H9 (cell line): ENCODE data around the gene TSPYL6. TPM values are rescaled to one million over a fixed set of nuclear protein-coding genes. Genes with fewer than 3 reads are reported as not detected.

Experiments
- DNase-seq: peaks from one replicate; pipeline ENCODE4 v3.0.0-alpha.2; 2017
- H2AFZ ChIP-seq: one replicate; pipeline ENCODE4 v1.6.1; 2013; ENCODE audit warnings: mild to moderate bottlenecking, low read length, control low read depth, moderate library complexity
- H2AK5ac ChIP-seq: 2 replicates; pipeline ENCODE4 v1.6.1; 2013; ENCODE audit warnings: low read length, control low read depth, mixed read lengths; ENCODE audit not compliant: insufficient read length
- H2BK120ac ChIP-seq: one replicate; pipeline ENCODE4 v1.6.1; 2013; ENCODE audit warnings: low read depth, mild to moderate bottlenecking, low read length, control low read depth, inconsistent platforms; ENCODE audit not compliant: poor library complexity, severe bottlenecking
- H2BK12ac ChIP-seq: 2 replicates; pipeline ENCODE4 v1.6.1; 2013; ENCODE audit warnings: low read length, control low read depth, mixed read lengths, low read depth; ENCODE audit not compliant: insufficient read length
- H2BK15ac ChIP-seq: 2 replicates; pipeline ENCODE4 v1.6.1; 2013; ENCODE audit warnings: low read depth, low read length, control low read depth
- H2BK20ac ChIP-seq: one replicate; pipeline ENCODE4 v1.6.1; 2013; ENCODE audit warnings: low read depth, mild to moderate bottlenecking, low read length, control low read depth, inconsistent platforms; ENCODE audit not compliant: poor library complexity, severe bottlenecking
- H2BK5ac ChIP-seq: 2 replicates; pipeline ENCODE4 v1.6.1; 2013; ENCODE audit warnings: low read length, control low read depth, mixed read lengths; ENCODE audit not compliant: insufficient read length
- H3K14ac ChIP-seq: 2 replicates; pipeline ENCODE4 v1.6.1; 2013; ENCODE audit warnings: low read length, control low read depth; ENCODE audit not compliant: insufficient read depth
- H3K18ac ChIP-seq: 2 replicates; pipeline ENCODE4 v1.6.1; 2013; ENCODE audit warnings: low read depth, mild to moderate bottlenecking, mixed read lengths, low read length, control low read depth; ENCODE audit not compliant: insufficient read length
- H3K23ac ChIP-seq: 2 replicates; pipeline ENCODE4 v1.6.1; 2013; ENCODE audit warnings: low read length, control low read depth, mixed read lengths, low read depth; ENCODE audit not compliant: insufficient read length
- H3K23me2 ChIP-seq: 2 replicates; pipeline ENCODE4 v1.6.1; 2013; ENCODE audit warnings: low read depth, mild to moderate bottlenecking, mixed read lengths, low read length, control low read depth; ENCODE audit not compliant: insufficient read length, poor library complexity, severe bottlenecking
- H3K27ac ChIP-seq: 2 replicates; pipeline ENCODE4 v1.5.1; 2013; ENCODE audit warnings: low read length, control low read depth, mixed read lengths, low read depth; ENCODE audit not compliant: insufficient read length
- H3K27me3 ChIP-seq: 2 replicates; pipeline ENCODE4 v1.6.1; 2013; ENCODE audit warnings: low read length, control low read depth, inconsistent platforms; ENCODE audit not compliant: insufficient read depth
- H3K4ac ChIP-seq: 2 replicates; pipeline ENCODE4 v1.6.1; 2013; ENCODE audit warnings: low read depth, mild to moderate bottlenecking, control low read depth, inconsistent platforms, low read length, moderate library complexity
- H3K4me1 ChIP-seq: 2 replicates; pipeline ENCODE4 v1.6.1; 2013; ENCODE audit warnings: low read length, control low read depth, inconsistent platforms; ENCODE audit not compliant: insufficient read depth
- H3K4me2 ChIP-seq: 2 replicates; pipeline ENCODE4 v1.6.1; 2013; ENCODE audit warnings: low read length, control low read depth, mixed read lengths; ENCODE audit not compliant: insufficient read length, insufficient read depth
- H3K56ac ChIP-seq: 2 replicates; pipeline ENCODE4 v1.6.1; 2013; ENCODE audit warnings: low read depth, mild to moderate bottlenecking, mixed read lengths, low read length, control low read depth; ENCODE audit not compliant: insufficient read length
- H3K79me1 ChIP-seq: 2 replicates; pipeline ENCODE4 v1.6.1; 2013; ENCODE audit warnings: low read depth, mild to moderate bottlenecking, moderate library complexity, low read length, control low read depth, inconsistent platforms; ENCODE audit not compliant: insufficient read depth, poor library complexity, severe bottlenecking
- H3K79me2 ChIP-seq: 2 replicates; pipeline ENCODE4 v1.6.1; 2013; ENCODE audit warnings: low read length, control low read depth, inconsistent platforms; ENCODE audit not compliant: insufficient read depth
- H3K9ac ChIP-seq: 2 replicates; pipeline ENCODE4 v1.6.1; 2013; ENCODE audit warnings: low read length, control low read depth, mixed read lengths; ENCODE audit not compliant: insufficient read length; ENCODE audit errors: extremely low read depth
- H3K9me3 ChIP-seq: one replicate; pipeline ENCODE4 v1.6.1; 2013; ENCODE audit warnings: low read depth, low read length, inconsistent platforms; ENCODE audit not compliant: control insufficient read depth
- H3T11ph ChIP-seq: one replicate; pipeline ENCODE4 v1.6.1; 2013; ENCODE audit warnings: mild to moderate bottlenecking, low read length, control low read depth, inconsistent platforms
- H4K20me1 ChIP-seq: one replicate; pipeline ENCODE4 v1.6.1; 2013; ENCODE audit not compliant: control insufficient read depth, insufficient read length, insufficient read depth
- H4K5ac ChIP-seq: 2 replicates; pipeline ENCODE4 v1.6.1; 2013; ENCODE audit warnings: low read depth, mild to moderate bottlenecking, mixed read lengths, low read length, control low read depth; ENCODE audit not compliant: insufficient read length
- H4K8ac ChIP-seq: replicated peaks from 2 replicates; pipeline ENCODE4 v1.6.1; 2013; ENCODE audit warnings: low read length, control low read depth, mixed read lengths, low read depth; ENCODE audit not compliant: insufficient read length
- H4K91ac ChIP-seq: 2 replicates; pipeline ENCODE4 v1.6.1; 2013; ENCODE audit warnings: low read depth, mild to moderate bottlenecking, moderate library complexity, mixed read lengths, low read length, control low read depth; ENCODE audit not compliant: insufficient read length
- H3K27ac Mint-ChIP-seq, 3 experiments: 2 replicates in 2 of 3; 3 replicates in 1 of 3; pipeline ENCODE4 v1.8.0; 2020 to 2021; ENCODE audit warnings: mixed read lengths in 3 of 3, mild to moderate bottlenecking in 1 of 3, moderate library complexity in 1 of 3
- H3K27me3 Mint-ChIP-seq: 2 replicates; pipeline ENCODE4 v1.8.0; 2021; ENCODE audit warnings: low read depth, mild to moderate bottlenecking, moderate library complexity, mixed read lengths
- H3K36me3 Mint-ChIP-seq, 3 experiments: 2 replicates in 2 of 3; 3 replicates in 1 of 3; pipeline ENCODE4 v1.8.0; 2020 to 2021; ENCODE audit warnings: low read depth in 3 of 3, mixed read lengths in 3 of 3; ENCODE audit not compliant: insufficient read depth in 1 of 3
- H3K4me1 Mint-ChIP-seq, 2 experiments: 2 replicates each; pipeline ENCODE4 v1.8.0; 2020; ENCODE audit warnings: mixed read lengths in 2 of 2
- H3K4me3 Mint-ChIP-seq, 2 experiments: 2 replicates in 1 of 2; 3 replicates in 1 of 2; pipeline ENCODE4 v1.8.0; 2020 to 2021; ENCODE audit warnings: mild to moderate bottlenecking in 2 of 2, mixed read lengths in 2 of 2, moderate library complexity in 1 of 2
- H3K9me3 Mint-ChIP-seq, 2 experiments: 2 replicates in 1 of 2; 3 replicates in 1 of 2; pipeline ENCODE4 v1.8.0; 2020; ENCODE audit warnings: mild to moderate bottlenecking in 2 of 2, mixed read lengths in 2 of 2, moderate library complexity in 1 of 2
- WGBS: extraction: QIAGEN DNeasy Blood & Tissue Kit; methylation state at CpG from one replicate; pipeline ENCODE4 v1.1.7; 2013; ENCODE audit warnings: missing lambda C conversion rate, low lambda C conversion rate, mixed read lengths; ENCODE audit not compliant: insufficient read length; ENCODE audit errors: extremely low coverage; 5-methylcytosine and 5-hydroxymethylcytosine counted together
- total RNA-seq: library from RNA; stranded (reverse); gene quantifications from 2 replicates; pipeline ENCODE4 v1.2.1, GENCODE V29; 2021
- TF ChIP-seq, protein P1 (sequence below): fragments of 200-600 bp; sonication (generic); conservative IDR thresholded peaks from 3 replicates; pipeline ENCODE4 v1.8.0; 2021; ENCODE audit warnings: antibody characterized with exemption, mild to moderate bottlenecking

TSPYL6 gene
- total RNA-seq, 1 experiment from 2014 or later: not detected

DNA sequence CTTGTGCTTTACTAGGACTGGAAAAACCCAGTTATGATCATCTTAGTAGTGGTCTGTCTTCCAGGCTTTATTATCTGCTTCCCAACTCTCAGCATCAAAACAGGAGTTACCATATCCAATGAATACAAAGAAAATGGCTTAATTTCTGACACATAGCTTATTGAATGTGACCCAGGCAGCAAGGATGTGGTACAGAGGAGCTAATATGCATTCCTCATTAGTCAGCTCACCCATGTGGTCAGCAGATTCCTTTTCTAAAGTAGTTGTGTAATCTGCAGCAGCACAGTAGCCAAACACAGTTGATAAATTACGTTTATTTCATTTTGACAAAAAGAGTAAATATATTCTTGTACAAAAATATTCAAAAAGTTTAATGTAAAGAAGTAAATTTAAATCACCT lies 43.6 kb downstream of the TSPYL6 start:
- Histone ChIP-seq H2BK20ac (no peak overlapping the region), H4K8ac (no peak overlapping the region), H3K56ac (no peak overlapping the region), H2AK5ac (no peak overlapping the region), H3K14ac (no peak overlapping the region), H2BK5ac (no peak overlapping the region), H3K27ac (no peak overlapping the region), H3K9me3 (no peaks in the 10 kb centered on the region), H2BK15ac (no peak overlapping the region), H3K23me2 (no peaks in the 10 kb centered on the region), H4K91ac (no peak overlapping the region), H3K9ac (no peak overlapping the region), H3K23ac (no peak overlapping the region), H4K20me1 (no peaks in the 10 kb centered on the region), H2BK120ac (no peak overlapping the region), H4K5ac (no peak overlapping the region), H3K27me3 (no peaks in the 10 kb centered on the region), H3K79me2 (no peaks in the 10 kb centered on the region), H2BK12ac (no peak overlapping the region), H3K18ac (no peak overlapping the region), H3T11ph (no peak overlapping the region), H2AFZ (no peak overlapping the region), H3K4ac (no peak overlapping the region), H3K4me1 (no peaks in the 10 kb centered on the region), H3K79me1 (no peaks in the 10 kb centered on the region), H3K4me2 (no peak overlapping the region)
- H3K36me3 Mint-ChIP-seq: peaks cover 0 to 9% (median 3%) of the 10 kb centered on the region in 3 experiments; a peak in 1 of 7 replicates
- peaks cover 9 to 12% of the 10 kb centered on the region in 2 experiments; a peak in 4 of 5 replicates for H3K9me3 Mint-ChIP-seq
- no peak overlapping the region for H3K4me3 Mint-ChIP-seq
- TF ChIP-seq, protein P1, sequence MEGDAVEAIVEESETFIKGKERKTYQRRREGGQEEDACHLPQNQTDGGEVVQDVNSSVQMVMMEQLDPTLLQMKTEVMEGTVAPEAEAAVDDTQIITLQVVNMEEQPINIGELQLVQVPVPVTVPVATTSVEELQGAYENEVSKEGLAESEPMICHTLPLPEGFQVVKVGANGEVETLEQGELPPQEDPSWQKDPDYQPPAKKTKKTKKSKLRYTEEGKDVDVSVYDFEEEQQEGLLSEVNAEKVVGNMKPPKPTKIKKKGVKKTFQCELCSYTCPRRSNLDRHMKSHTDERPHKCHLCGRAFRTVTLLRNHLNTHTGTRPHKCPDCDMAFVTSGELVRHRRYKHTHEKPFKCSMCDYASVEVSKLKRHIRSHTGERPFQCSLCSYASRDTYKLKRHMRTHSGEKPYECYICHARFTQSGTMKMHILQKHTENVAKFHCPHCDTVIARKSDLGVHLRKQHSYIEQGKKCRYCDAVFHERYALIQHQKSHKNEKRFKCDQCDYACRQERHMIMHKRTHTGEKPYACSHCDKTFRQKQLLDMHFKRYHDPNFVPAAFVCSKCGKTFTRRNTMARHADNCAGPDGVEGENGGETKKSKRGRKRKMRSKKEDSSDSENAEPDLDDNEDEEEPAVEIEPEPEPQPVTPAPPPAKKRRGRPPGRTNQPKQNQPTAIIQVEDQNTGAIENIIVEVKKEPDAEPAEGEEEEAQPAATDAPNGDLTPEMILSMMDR: no peak
- no peak overlapping the region for H3K27ac Mint-ChIP-seq
- no CpG with 5 or more reads among the region's 1 CpG for WGBS
- no peak for DNase-seq
- H3K4me1 Mint-ChIP-seq: 0 out of 4 replicates have a peak, but pooled peaks cover 0 to 3% of the 10 kb centered on the region in 2 experiments
- H3K27me3 Mint-ChIP-seq: no peaks in the 10 kb centered on the region
